HG03045 (cell line): ENCODE measurements around the gene CCDC82.

Experiments
- ATAC-seq: cut with Tn5 transposase; IDR thresholded peaks from one replicate; pipeline ENCODE4 v1.9.1; 2021; ENCODE audit warnings: mild to moderate bottlenecking, moderate library complexity; ENCODE audit not compliant: unreplicated experiment

Gene CCDC82

DNA sequence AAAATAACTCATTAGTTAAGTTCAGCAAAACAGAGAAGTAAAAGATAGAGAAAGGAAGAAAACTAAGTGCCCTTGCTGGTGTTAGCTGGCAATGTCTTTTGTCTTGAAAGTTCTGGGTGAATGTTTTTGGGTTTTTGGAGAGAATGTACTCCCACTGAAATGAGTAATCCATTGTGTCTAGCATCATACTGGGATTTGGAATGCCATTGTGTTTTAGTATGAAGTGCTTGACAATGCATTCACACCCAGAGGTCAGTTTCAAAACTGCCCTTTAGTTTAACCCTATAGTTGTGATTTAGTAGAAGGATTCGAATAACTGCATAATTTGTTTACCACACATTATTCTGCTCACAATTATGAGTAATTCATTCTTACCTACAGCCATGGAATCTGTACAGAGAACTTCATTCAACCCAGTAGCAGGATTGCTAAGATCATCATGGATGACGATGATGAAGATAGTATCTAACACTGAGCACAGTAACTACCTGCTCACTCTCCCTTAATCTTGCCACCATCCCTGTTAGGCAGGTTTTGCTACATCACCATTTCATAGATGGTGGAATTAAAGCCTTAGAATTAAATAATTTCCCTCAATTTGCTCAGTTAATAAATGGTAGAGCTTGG lies 80.6 kb downstream of the CCDC82 start:
- no peak for ATAC-seq

GRCh38 chr11:96307776-96308140 lies 82.0 kb downstream of the CCDC82 start:
- no peak for ATAC-seq

GRCh38 chr11:96306933-96307775 lies 82.6 kb downstream of the CCDC82 start:
- ATAC-seq: no peak

DNA sequence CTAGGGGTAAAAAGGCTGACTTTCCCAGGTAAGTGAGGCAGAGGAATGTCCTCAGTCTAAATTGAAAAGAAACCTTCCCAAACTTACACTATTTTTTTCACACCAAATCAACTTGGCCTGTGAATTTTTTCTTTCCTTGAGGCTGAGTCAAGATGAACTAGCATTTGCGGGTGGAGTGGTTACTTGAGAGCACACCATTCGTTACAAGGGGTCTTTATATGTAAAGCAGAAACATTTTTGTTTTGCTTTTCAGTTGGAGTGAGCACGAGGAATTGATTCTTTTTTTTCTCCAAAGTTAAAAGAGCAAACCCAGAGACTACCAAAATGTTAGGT lies 83.1 kb downstream of the CCDC82 start:
- ATAC-seq: no peak

DNA sequence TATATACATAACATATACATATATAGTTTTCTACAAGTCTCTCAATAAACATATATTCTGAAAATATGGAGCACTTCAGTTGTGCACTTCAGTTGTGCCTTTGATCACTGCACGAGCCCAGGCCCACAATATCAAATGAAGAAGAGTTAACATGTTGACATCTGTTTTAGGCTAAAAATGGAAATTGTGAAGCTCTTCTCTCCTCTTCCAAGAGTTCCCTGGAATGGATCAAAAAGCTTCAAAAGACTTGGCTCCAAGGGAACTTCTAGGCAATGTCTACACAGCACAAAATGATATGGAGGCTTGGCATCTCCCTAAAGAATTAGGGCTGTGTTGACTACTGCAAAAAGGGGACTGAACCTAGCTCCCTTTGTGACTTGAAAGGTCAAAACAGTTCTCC lies 83.6 kb downstream of the CCDC82 start:
- no peak for ATAC-seq

DNA sequence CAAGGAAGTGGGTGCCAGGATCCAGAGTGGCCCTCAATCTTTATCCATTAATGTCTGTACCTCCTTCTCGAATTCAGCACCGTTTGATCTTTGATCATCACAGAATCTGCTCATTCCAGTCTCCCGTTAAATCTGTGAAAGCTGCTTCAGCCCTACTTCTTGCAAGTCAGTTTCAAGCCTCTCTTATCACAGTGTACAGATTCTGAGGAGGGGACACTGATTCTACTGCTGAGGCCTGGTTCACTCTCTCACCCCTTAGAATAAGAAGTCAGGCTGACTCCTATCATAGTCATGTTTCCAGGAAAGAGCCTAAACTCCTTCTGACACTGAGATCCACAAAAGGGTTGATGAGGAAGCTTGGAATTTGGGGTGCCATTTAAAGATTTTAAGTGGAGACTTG lies 85.7 kb downstream of the CCDC82 start:
- no peak for ATAC-seq

DNA sequence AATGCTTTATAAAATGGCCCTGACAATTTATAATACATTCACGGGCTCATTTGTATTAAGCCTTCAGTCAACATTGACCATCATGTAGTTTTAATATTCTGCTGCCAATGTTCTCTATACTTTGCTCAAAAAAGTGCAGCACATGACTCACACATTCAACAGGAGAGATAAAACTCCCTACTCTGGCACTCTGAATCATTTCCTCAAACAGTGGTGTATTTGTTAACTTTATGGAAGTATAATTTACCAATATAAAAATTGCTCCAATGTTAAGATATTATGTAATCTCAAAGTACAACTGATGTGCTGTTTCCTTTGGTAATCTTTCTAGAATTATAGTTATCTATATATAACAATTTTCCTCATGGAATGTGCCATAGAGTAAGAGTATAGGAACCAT lies 86.6 kb downstream of the CCDC82 start:
- ATAC-seq: no peak
